Lower leg skin (tissue), 4 donors: Measurements from ENCODE around the gene ARFIP1. TPM values are rescaled to one million over a fixed set of nuclear protein-coding genes. Genes with fewer than 3 reads are reported as not detected.

Experiments
- DNase-seq, 2 donors: peaks; one replicate each; pipeline ENCODE4 v3.0.0-alpha.2; 2019; ENCODE audit warnings: low spot score in 2 of 2
- H3K4me3 ChIP-seq: fragments of 200-600 bp; sonication (generic); 2 replicates; pipeline ENCODE4 v1.5.1; 2017; ENCODE audit warnings: mild to moderate bottlenecking, low read depth; ENCODE audit not compliant: poor library complexity, severe bottlenecking
- CTCF ChIP-seq, 3 donors: fragments of 450-650 bp; IDR thresholded peaks; one replicate each; pipeline ENCODE4 v1.5.1; 2016; ENCODE audit warnings: antibody characterized with exemption in 3 of 3, mild to moderate bottlenecking in 3 of 3, moderate library complexity in 2 of 3
- POLR2A ChIP-seq, 2 donors: fragments of 450-650 bp; IDR thresholded peaks; one replicate each; pipeline ENCODE4 v1.6.1; 2016 to 2017; ENCODE audit warnings: antibody characterized with exemption in 2 of 2, mild to moderate bottlenecking in 1 of 2, moderate library complexity in 1 of 2
- WGBS, 2 donors: methylation state at CpG; one replicate each; pipeline ENCODE4 v1.1.5; 2018; 5-methylcytosine and 5-hydroxymethylcytosine counted together
- intact Hi-C: fragments of 100-400 bp; cut with DNase I; formaldehyde crosslinking; loops from one replicate; pipeline ENCODE4 v1.15.0; 2023; ENCODE audit warnings: low total_unique reads
- total RNA-seq, 4 donors: library from RNA; depleted of rRNA; stranded (reverse); fragments of >200 nt; gene quantifications; one replicate each; pipeline ENCODE4 v1.1.0, GENCODE V29; 2016

The ARFIP1 gene
- total RNA-seq, 4 donors from 2014 or later = 21.3 to 36.1 (median 33.2) TPM

GRCh38 chr4:152949930-152950329, 170.2 kb downstream of the ARFIP1 start:
- WGBS, 2 donors = 82 to 86% methylated on average over 8 of the region's 8 CpGs
- intact Hi-C loops = no loop called here
- no peak for TF ChIP-seq CTCF (IDR thresholded peaks at IDR 0.05)

GRCh38 chr4:152950402-152951274, 170.9 kb downstream of the ARFIP1 start:
- 82 to 86% methylated on average over 11 of the region's 11 CpGs for WGBS, 2 donors
- no peak for DNase-seq
- intact Hi-C loops = no loop called here
- no peak overlapping the region for H3K4me3 ChIP-seq
- TF ChIP-seq CTCF (IDR thresholded peaks at IDR 0.05) = no peak

More at GRCh38 chr4:152949930-152950329, 170.2 kb downstream of the ARFIP1 start:
- H3K4me3 ChIP-seq = no peak overlapping the region
- DNase-seq = no peak

GRCh38 chr4:152951348-152951747, 171.6 kb downstream of the ARFIP1 start:
- TF ChIP-seq POLR2A (IDR thresholded peaks at IDR 0.05) (no peak), CTCF (IDR thresholded peaks at IDR 0.05) (no peak)
- intact Hi-C loops = no loop called here
- WGBS, 2 donors = 84 to 88% methylated on average over 3 of the region's 3 CpGs
- H3K4me3 ChIP-seq = no peak overlapping the region
- DNase-seq = no peak

- intact Hi-C loops = no loop called here
- TF ChIP-seq CTCF (IDR thresholded peaks at IDR 0.05) (no peak), POLR2A (IDR thresholded peaks at IDR 0.05) (no peak)
- 83 to 87% methylated on average over 3 of the region's 3 CpGs for WGBS, 2 donors
- DNase-seq = no peak
- H3K4me3 ChIP-seq = no peak overlapping the region
Measured at GRCh38 chr4:152953514-152953913, 173.8 kb downstream of the ARFIP1 start.

- no peak for TF ChIP-seq CTCF (IDR thresholded peaks at IDR 0.05)
- no peak for TF ChIP-seq POLR2A (IDR thresholded peaks at IDR 0.05)
- intact Hi-C loops = no loop called here
- WGBS, 2 donors = 84 to 94% methylated on average over 1 of the region's 1 CpG
- no peak for DNase-seq
- no peak overlapping the region for H3K4me3 ChIP-seq
Measured at GRCh38 chr4:152954741-152955140, 175.0 kb downstream of the ARFIP1 start.
